ENCODE results near the gene CDH4.

CDH4 gene

GRCh38 chr20:61609461-61609860 is 357.4 kb downstream of the CDH4 start:
- TF ChIP-seq TAF1 (IDR thresholded peaks at IDR 0.05; ENCODE audit: low read depth) (no peak), MAX (IDR thresholded peaks at IDR 0.05) (no peak), ZBTB7A (IDR thresholded peaks at IDR 0.05; ENCODE audit: low read depth) (no peak), CREB1 (IDR thresholded peaks at IDR 0.05; ENCODE audit: low read depth) (no peak), RAD21 (IDR thresholded peaks at IDR 0.05; ENCODE audit: low read depth) (no peak), USF1 (IDR thresholded peaks at IDR 0.05) (no peak), TCF12 (IDR thresholded peaks at IDR 0.05; ENCODE audit: low read depth) (no peak), FOXM1 (IDR thresholded peaks at IDR 0.05; ENCODE audit: borderline replicate concordance, low read depth) (no peak), NFIC (IDR thresholded peaks at IDR 0.05) (no peak), EP300 (IDR thresholded peaks at IDR 0.05; ENCODE audit: borderline replicate concordance) (no peak)

GRCh38 chr20:61611401-61612180 is 359.5 kb downstream of the CDH4 start:
- TF ChIP-seq USF1 (IDR thresholded peaks at IDR 0.05) (no peak), YY1 (IDR thresholded peaks at IDR 0.05; ENCODE audit: low read depth) (no peak), CEBPB (IDR thresholded peaks at IDR 0.05) (no peak)

GRCh38 chr20:61613917-61614705 is 362.1 kb downstream of the CDH4 start:
- TF ChIP-seq TEAD4 (IDR thresholded peaks at IDR 0.05) (no peak), EGR1 (IDR thresholded peaks at IDR 0.05) (no peak), CEBPB (IDR thresholded peaks at IDR 0.05) (no peak), RAD21 (IDR thresholded peaks at IDR 0.05; ENCODE audit: low read depth) (no peak), ZBTB7A (IDR thresholded peaks at IDR 0.05; ENCODE audit: low read depth) (no peak), TAF1 (IDR thresholded peaks at IDR 0.05; ENCODE audit: low read depth) (no peak), MAX (IDR thresholded peaks at IDR 0.05) (no peak), FOXM1 (IDR thresholded peaks at IDR 0.05; ENCODE audit: borderline replicate concordance, low read depth) (no peak), NFIC (IDR thresholded peaks at IDR 0.05) (no peak), TCF12 (IDR thresholded peaks at IDR 0.05; ENCODE audit: low read depth) (no peak), EP300 (IDR thresholded peaks at IDR 0.05; ENCODE audit: borderline replicate concordance) (no peak), USF1 (IDR thresholded peaks at IDR 0.05) (no peak), CREB1 (IDR thresholded peaks at IDR 0.05; ENCODE audit: low read depth) (no peak), REST (IDR thresholded peaks at IDR 0.05; ENCODE audit: low read depth) (no peak), YY1 (IDR thresholded peaks at IDR 0.05; ENCODE audit: low read depth) (no peak)

GRCh38 chr20:61614706-61615100 is 362.6 kb downstream of the CDH4 start:
- TF ChIP-seq CEBPB (IDR thresholded peaks at IDR 0.05) = no peak
- TF ChIP-seq FOXM1 (IDR thresholded peaks at IDR 0.05; ENCODE audit: borderline replicate concordance, low read depth) = no peak
- TF ChIP-seq EGR1 (IDR thresholded peaks at IDR 0.05) = no peak
- no peak for TF ChIP-seq RAD21 (IDR thresholded peaks at IDR 0.05; ENCODE audit: low read depth)
- no peak for TF ChIP-seq YY1 (IDR thresholded peaks at IDR 0.05; ENCODE audit: low read depth)
- no peak for TF ChIP-seq TEAD4 (IDR thresholded peaks at IDR 0.05)
- no peak for TF ChIP-seq REST (IDR thresholded peaks at IDR 0.05; ENCODE audit: low read depth)
- no peak for TF ChIP-seq CREB1 (IDR thresholded peaks at IDR 0.05; ENCODE audit: low read depth)
- TF ChIP-seq USF1 (IDR thresholded peaks at IDR 0.05) = no peak
- TF ChIP-seq EP300 (IDR thresholded peaks at IDR 0.05; ENCODE audit: borderline replicate concordance) = no peak
- no peak for TF ChIP-seq TAF1 (IDR thresholded peaks at IDR 0.05; ENCODE audit: low read depth)
- TF ChIP-seq TCF12 (IDR thresholded peaks at IDR 0.05; ENCODE audit: low read depth) = no peak
- TF ChIP-seq NFIC (IDR thresholded peaks at IDR 0.05) = no peak
- TF ChIP-seq ZBTB7A (IDR thresholded peaks at IDR 0.05; ENCODE audit: low read depth) = no peak
- no peak for TF ChIP-seq MAX (IDR thresholded peaks at IDR 0.05)

All from Ishikawa (cell line).